HFF-Myc (cell line): Measurements from ENCODE around the gene PCGF5.
A peak's percentile ranks its signal among the peaks of the same experiment; 100 is the strongest.
"Not testable (repeated sequence)": the region's sequence is repeated elsewhere in the genome, so short reads cannot be mapped to it uniquely, and the experiment has no call there.

ENCODE experiments used
- DNase-seq: peaks from one replicate; pipeline ENCODE4 v3.0.0-alpha.2; 2011; ENCODE audit warnings: low read depth; ENCODE audit errors: extremely low read depth
- H3K4me3 ChIP-seq: replicated peaks from 2 replicates; pipeline ENCODE4 v1.5.1; 2011; ENCODE audit warnings: low read depth, mild to moderate bottlenecking, control low read depth, low read length
- CTCF ChIP-seq: IDR thresholded peaks from 2 replicates; pipeline ENCODE4 v1.5.1; 2012; ENCODE audit warnings: mild to moderate bottlenecking, low read depth, low read length, control low read depth; ENCODE audit errors: missing control alignments

PCGF5 gene

DNA sequence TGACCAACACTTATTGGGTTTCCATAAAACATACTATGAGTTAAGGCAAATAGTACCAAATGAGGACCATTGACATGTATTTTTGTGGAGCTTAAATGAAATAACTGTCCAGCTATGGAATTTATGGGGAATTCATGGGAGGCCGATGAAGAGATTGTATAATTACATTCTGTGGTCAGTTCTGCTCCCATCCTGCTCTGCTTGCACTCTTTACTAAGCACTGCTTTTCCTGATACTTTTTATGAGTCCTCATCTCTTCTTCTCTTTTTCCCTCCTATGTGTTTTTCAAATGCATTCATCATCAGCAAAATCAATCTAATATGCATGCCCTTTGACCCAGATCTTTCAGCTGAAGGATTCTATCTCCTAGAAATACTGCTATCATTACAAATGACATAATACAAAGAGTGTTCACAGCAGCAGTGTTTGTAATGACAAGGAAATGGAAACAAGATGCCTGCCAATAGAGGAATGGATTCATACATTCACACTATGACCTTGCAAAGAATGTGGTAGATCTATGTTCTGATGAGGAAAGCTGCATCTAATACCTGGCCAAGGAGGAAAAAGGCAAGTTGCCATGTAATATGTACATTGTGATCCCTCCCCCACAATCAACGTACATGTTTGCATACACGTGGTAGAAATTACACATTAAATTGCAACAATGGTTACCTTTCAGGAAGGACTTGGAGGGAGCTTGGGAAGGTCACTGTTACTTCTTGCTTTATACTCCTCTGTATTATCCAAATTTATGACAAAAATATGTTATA, 73.9 kb downstream of the PCGF5 start:
- no peak overlapping the region for H3K4me3 ChIP-seq
- DNase-seq, result no peak
- no peak for TF ChIP-seq CTCF

GRCh38 chr10:91295346-91295745, 74.9 kb downstream of the PCGF5 start:
- DNase-seq, result no peak
- no peak for TF ChIP-seq CTCF
- no peak overlapping the region for H3K4me3 ChIP-seq

- DNase-seq, result no peak
- TF ChIP-seq CTCF, result peak; percentile 30
Observed at GRCh38 chr10:91296471-91296870, 76.0 kb downstream of the PCGF5 start.

DNA sequence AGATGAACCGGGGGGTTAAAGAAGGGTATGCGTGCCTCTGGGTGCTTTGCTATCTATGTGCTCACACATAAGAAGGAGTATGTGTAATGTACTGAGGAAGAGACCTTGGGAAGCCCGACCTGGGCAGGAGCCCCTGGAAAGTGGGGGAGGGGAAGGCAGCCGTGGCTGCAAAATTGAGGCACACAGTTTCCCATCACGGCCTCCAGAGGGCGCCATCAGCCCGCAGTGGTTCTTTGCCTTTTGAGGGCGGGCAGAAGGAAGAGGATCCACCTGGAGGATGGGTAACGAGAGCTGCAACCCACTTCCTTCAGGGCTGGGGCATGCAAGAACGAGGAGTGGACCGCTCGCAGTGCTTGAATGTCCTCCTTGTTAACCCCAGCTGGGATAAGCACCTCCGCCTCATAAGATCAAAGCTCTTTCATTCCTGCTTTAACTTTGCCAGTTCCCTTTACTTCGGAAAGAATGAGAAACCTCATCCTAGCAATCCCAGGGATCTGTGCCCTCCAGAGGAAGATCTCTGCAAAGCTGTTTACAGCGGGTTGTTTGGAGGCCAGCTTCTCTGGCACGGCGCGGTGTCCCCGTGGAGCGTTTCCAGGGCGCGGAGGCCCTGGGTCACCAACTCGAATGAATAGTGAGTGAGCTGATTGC, 77.9 kb downstream of the PCGF5 start:
- peak overlapping the region; percentile 10; the same call in 1 of the 2 replicates for H3K4me3 ChIP-seq
- peak; percentile 92 for TF ChIP-seq CTCF
- DNase-seq, result peak; percentile 70

More at GRCh38 chr10:91296471-91296870, 76.0 kb downstream of the PCGF5 start:
- no peak overlapping the region for H3K4me3 ChIP-seq

DNA sequence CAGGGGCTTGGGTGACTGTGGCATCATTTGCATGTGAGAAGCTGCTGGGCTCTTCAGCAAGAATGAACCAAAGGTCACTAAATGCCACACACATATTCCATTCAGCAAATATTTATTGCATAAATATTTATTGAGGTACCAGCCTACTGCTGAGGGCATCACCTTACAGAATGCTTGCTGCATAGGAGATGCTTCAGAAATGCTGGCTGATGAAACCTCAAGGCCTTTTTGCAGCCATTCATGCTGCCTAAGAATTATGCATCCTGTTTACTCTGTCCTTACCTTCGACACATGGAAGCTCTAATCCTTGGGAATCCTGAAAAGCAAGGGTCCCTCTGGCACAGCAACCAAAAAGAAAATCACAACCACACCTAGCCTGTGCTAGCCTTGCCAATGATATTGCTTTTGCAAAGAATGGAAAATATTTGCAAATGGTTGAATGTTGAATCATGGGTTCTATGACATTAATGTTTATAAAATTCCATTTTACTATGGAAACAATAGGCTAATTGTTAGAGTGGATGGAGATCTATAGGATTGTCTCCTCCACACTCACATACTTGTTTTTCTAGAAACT, 79.6 kb downstream of the PCGF5 start:
- no peak for DNase-seq
- H3K4me3 ChIP-seq, result no peak overlapping the region
- no peak for TF ChIP-seq CTCF

DNA sequence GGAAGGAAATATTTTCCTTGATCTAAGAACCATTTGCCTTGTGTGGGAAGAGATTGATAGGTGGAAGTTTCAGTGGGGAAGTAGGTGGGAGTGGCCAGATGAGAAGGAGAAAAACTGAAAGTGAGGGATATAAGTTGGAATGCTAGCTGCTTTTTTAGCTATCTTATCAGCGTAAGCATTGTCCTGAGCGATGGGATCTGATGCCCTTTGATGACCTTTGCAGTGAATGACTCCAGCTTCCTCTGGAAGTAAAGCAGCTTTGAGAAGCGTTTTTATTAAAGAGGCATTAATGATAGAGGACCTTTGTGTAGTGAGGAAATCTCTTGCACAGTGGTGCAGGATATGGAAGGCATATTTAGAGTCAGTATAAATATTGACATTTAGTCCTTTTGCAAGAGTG, 82.5 kb downstream of the PCGF5 start:
- H3K4me3 ChIP-seq, DNase-seq: not testable (repeated sequence)

- DNase-seq, H3K4me3 ChIP-seq: not testable (repeated sequence)
Observed at GRCh38 chr10:91305979-91306378, 85.5 kb downstream of the PCGF5 start.
